Activated naive CD8-positive, alpha-beta T cell (primary cell): Measurements from ENCODE around the gene PAX4.

Experiments
- H3K27ac Mint-ChIP-seq: one replicate; pipeline ENCODE4 v1.8.0; 2021; ENCODE audit warnings: mixed read lengths
- H3K27me3 Mint-ChIP-seq: one replicate; pipeline ENCODE4 v1.8.0; 2021; ENCODE audit warnings: mixed read lengths
- H3K36me3 Mint-ChIP-seq: one replicate; pipeline ENCODE4 v1.8.0; 2021; ENCODE audit warnings: mixed read lengths
- H3K4me1 Mint-ChIP-seq: one replicate; pipeline ENCODE4 v1.8.0; 2021; ENCODE audit warnings: low read depth, mixed read lengths
- H3K4me3 Mint-ChIP-seq: one replicate; pipeline ENCODE4 v1.8.0; 2021; ENCODE audit warnings: mild to moderate bottlenecking, mixed read lengths
- H3K9me3 Mint-ChIP-seq: one replicate; pipeline ENCODE4 v1.8.0; 2021; ENCODE audit warnings: low read depth, mixed read lengths

Gene PAX4

DNA sequence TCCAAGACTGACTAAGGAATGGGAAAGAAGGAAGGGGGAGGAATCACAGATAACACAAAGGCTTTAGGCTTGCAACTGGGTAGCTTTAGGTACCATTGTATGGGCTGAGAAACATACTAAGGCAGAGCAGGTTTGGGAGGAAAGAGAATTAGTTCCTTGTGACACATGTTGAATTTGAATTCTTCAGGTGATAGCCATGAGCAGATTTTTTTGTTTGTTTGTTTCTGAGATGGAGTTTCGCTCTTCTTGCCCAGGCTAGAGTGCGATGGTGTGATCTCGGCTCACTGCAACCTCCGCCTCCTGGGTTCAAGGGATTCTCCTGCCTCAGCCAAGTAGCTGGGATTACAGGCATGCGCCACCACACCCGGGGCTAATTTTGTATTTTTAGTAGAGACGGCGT, 29.7 kb upstream of the PAX4 start:
- Mint-ChIP-seq H3K4me1 (peaks cover 9% of the 10 kb centered on the region), H3K4me3 (no peak overlapping the region), H3K27me3 (no peaks in the 10 kb centered on the region), H3K36me3 (no peaks in the 10 kb centered on the region), H3K9me3 (no peaks in the 10 kb centered on the region), H3K27ac (no peak overlapping the region)

- Mint-ChIP-seq H3K36me3 (no peaks in the 10 kb centered on the region), H3K4me1 (no peaks in the 10 kb centered on the region), H3K4me3 (no peak overlapping the region), H3K27me3 (no peaks in the 10 kb centered on the region), H3K9me3 (no peaks in the 10 kb centered on the region), H3K27ac (no peak overlapping the region)
These were observed 26.5 kb upstream of the PAX4 start for GRCh38 chr7:127644484-127644883.

GRCh38 chr7:127638197-127638596, 20.3 kb upstream of the PAX4 start:
- H3K27ac Mint-ChIP-seq, result no peak overlapping the region
- H3K9me3 Mint-ChIP-seq, result no peaks in the 10 kb centered on the region
- peaks cover 9% of the 10 kb centered on the region for H3K27me3 Mint-ChIP-seq
- peaks cover 2% of the 10 kb centered on the region for H3K4me1 Mint-ChIP-seq
- H3K36me3 Mint-ChIP-seq, result peaks cover 4% of the 10 kb centered on the region
- no peak overlapping the region for H3K4me3 Mint-ChIP-seq

- Mint-ChIP-seq H3K27ac (no peak overlapping the region), H3K36me3 (peaks cover 4% of the 10 kb centered on the region), H3K9me3 (no peaks in the 10 kb centered on the region), H3K4me3 (no peak overlapping the region), H3K4me1 (peaks cover 2% of the 10 kb centered on the region), H3K27me3 (peaks cover 16% of the 10 kb centered on the region)
These were observed 17.8 kb upstream of the PAX4 start for GRCh38 chr7:127635659-127636285.

GRCh38 chr7:127632276-127632910, 14.5 kb upstream of the PAX4 start:
- Mint-ChIP-seq H3K36me3 (peaks cover 4% of the 10 kb centered on the region), H3K27ac (no peak overlapping the region), H3K9me3 (no peaks in the 10 kb centered on the region), H3K4me1 (peaks cover 2% of the 10 kb centered on the region), H3K4me3 (no peak overlapping the region), H3K27me3 (peaks cover 14% of the 10 kb centered on the region)

DNA sequence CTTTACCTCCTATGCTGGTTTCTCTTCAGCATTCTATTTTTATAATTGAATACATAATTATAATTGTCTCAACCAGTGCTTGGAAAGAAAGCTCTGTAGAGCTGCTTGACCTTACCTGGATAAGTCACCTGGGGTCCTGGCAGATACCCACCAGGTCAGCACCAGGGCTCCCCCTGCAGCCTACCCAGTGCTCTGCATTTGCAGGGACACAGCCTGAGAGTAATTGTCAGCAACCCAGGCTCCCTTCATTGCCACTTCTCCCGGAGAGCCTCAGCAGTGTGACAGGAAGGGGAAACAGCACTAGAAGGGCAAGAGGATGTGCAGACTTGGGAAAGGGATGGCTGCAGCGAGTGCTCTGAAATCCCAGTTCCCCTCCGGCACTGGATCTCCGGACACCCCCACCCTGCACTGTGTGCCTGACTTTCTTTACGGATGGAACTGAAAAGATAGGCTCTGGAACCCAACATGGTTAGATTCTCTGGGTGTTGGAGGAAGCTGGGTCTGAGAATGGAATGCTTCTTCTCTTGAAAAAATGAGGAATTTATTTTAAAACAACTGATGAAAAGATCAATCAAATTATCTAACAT, 11.4 kb upstream of the PAX4 start:
- Mint-ChIP-seq H3K4me3 (no peak overlapping the region), H3K4me1 (no peaks in the 10 kb centered on the region), H3K36me3 (peaks cover 2% of the 10 kb centered on the region), H3K27ac (no peak overlapping the region), H3K9me3 (no peaks in the 10 kb centered on the region), H3K27me3 (peaks cover 8% of the 10 kb centered on the region)

DNA sequence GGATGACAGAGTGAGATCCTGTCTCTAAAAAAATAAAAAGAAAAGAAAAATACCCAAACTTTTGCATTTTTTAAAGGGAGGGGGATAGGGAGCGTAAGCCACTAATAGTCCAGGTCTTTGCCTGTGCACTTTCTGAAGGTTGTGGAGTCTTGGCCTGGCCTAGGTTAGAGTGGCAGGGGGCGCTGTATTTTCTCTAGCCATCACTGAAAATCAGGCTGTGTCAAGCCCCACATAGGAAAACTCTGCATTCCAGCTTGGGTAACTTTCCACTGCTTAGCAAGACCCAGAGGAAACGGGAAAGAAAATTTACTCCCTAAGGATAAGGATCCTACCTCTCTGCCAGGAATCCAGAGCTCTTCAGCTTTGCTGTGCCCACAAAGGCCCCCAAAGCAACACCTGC, 10.5 kb upstream of the PAX4 start:
- no peak overlapping the region for H3K4me3 Mint-ChIP-seq
- H3K27me3 Mint-ChIP-seq, result peaks cover 8% of the 10 kb centered on the region
- no peaks in the 10 kb centered on the region for H3K36me3 Mint-ChIP-seq
- no peaks in the 10 kb centered on the region for H3K4me1 Mint-ChIP-seq
- no peaks in the 10 kb centered on the region for H3K9me3 Mint-ChIP-seq
- no peak overlapping the region for H3K27ac Mint-ChIP-seq

DNA sequence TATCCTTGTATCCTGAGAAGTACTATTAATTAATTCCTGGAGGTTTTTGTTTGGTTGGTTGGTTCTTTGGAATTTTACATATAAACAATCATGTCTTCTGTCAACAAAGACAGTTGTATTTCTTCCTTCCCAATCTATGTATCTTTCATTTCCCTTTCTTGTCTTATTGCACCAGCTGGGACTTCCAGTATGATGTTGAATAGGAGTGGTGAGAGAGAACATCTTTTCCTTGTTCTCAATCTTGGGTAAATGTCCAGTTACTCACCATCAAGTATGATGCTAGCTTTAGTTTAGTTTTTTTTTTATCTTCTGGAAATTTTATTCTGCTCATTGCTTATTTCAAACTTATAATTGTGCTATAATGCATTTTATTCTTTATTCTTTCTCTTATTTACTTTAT, 7.4 kb upstream of the PAX4 start:
- Mint-ChIP-seq H3K36me3 (no peaks in the 10 kb centered on the region), H3K4me3 (no peak overlapping the region), H3K27ac (no peak overlapping the region), H3K4me1 (peaks cover 6% of the 10 kb centered on the region), H3K27me3 (peaks cover 13% of the 10 kb centered on the region), H3K9me3 (no peaks in the 10 kb centered on the region)

DNA sequence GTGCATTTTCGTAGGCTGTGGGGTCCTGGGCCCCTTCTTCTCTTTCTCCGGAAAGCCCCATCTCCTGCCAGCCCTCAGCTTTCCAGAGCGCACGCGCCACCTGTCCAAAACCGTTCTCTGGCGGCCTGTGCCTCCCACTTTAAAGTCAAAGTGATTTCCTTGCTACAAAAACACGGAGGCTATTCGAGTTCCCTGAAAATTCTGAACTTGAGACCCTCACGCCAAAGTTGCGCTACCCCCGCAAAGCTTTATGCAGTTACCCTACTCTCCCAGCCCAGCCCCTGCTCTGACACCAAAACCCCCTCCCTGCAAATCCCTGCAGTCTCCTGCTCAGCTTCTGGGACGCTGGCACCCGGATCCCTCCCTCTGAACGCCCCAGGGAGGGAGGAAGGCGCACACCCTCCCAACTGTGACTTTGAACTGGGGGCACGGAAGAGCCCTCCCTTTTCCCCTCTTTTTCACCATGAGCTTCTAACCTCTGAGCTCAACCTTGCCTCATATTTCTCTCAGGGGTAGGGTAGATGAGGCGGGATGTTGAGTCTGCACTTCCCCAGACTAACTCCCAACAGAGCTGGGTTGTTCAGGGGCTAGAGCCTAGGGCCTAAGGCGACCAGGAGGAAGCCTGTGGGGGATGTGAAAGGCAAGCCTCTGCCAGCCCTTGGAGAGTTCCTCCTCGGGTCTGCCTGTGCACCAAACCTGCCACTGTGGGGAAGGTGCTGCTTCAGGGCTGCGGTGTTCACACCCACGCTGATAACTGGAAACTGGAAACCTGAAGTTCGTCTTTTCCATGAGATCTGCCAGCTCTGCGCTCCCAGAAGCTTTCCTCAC, 2.7 kb upstream of the PAX4 start:
- Mint-ChIP-seq H3K27me3 (peaks cover 21% of the 10 kb centered on the region), H3K4me1 (peaks cover 6% of the 10 kb centered on the region)

DNA sequence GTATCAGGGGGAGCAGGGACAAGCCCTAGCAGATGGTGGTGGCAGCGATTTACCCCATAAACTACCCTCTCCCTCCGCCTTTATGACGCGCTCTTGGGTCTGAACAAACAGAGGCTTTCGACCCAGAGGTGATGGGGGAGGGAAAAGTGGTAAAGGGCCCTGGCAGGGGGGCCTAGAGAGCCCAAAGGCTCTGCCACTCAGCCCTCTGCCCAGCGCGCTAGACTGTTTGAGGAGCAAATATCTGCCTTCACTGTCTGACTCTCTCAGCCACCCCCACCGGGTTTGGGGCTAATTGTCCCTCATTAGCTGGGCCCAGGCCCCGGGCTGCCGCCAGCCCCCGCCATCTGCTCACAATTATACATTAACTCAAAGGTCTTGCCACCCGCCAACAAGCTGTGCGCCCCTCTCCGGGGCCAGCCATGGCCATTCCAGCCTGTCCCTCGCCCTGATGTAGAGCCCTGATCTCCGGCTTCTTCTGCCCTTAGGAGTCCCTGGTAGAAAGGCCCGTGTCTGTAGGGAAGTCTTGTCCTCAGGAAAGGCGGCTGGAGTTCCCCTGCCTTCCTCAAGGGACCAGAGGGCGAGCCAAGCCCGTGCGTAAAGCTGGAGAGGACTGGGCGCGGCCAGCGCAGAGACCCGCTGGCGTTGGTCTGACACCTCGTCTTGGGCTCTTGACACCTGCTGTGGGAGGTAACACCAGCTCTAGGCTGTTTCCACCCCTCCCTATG, 1.9 kb upstream of the PAX4 start:
- Mint-ChIP-seq H3K9me3 (no peaks in the 10 kb centered on the region), H3K27ac (no peak overlapping the region), H3K4me1 (peaks cover 6% of the 10 kb centered on the region), H3K4me3 (no peak overlapping the region), H3K36me3 (no peaks in the 10 kb centered on the region), H3K27me3 (peaks cover 21% of the 10 kb centered on the region)

More for the DNA sequence above, 2.7 kb upstream of the PAX4 start:
- H3K36me3 Mint-ChIP-seq, result no peaks in the 10 kb centered on the region
- H3K4me3 Mint-ChIP-seq, result no peak overlapping the region
- H3K27ac Mint-ChIP-seq, result no peak overlapping the region
- no peaks in the 10 kb centered on the region for H3K9me3 Mint-ChIP-seq

- peaks cover 6% of the 10 kb centered on the region for H3K4me1 Mint-ChIP-seq
- no peaks in the 10 kb centered on the region for H3K36me3 Mint-ChIP-seq
- H3K27ac Mint-ChIP-seq, result no peak overlapping the region
- H3K4me3 Mint-ChIP-seq, result no peak overlapping the region
- no peaks in the 10 kb centered on the region for H3K9me3 Mint-ChIP-seq
- H3K27me3 Mint-ChIP-seq, result peaks cover 23% of the 10 kb centered on the region
These were observed 833 bp upstream of the PAX4 start for GRCh38 chr7:127618775-127619174.

DNA sequence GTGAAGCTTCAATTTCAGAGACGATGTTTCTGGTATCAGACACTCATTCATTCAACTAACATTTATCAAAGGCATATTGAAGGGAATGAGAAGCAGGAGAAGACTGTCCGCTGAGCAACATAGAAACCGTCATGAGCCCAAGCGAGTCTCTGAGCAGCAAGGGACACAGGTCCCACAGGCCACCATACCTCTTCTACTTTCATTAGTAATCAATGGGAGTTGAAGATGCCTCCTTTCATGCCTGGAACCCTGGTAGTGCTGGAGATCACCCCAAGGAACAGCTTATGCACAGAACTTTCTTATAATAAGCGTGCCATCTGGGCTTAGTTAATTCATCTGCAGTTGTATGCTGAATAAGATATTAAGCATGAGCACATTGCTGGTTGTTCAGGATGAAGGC, 1.2 kb downstream of the PAX4 start:
- Mint-ChIP-seq H3K4me3 (no peak overlapping the region), H3K36me3 (no peaks in the 10 kb centered on the region), H3K27me3 (peaks cover 16% of the 10 kb centered on the region), H3K9me3 (no peaks in the 10 kb centered on the region), H3K4me1 (peaks cover 6% of the 10 kb centered on the region), H3K27ac (no peak overlapping the region)

- H3K27me3 Mint-ChIP-seq, result peaks cover 5% of the 10 kb centered on the region
These were observed 5.7 kb downstream of the PAX4 start for GRCh38 chr7:127612263-127612662.

GRCh38 chr7:127609297-127609696, 8.6 kb downstream of the PAX4 start:
- Mint-ChIP-seq H3K9me3 (no peaks in the 10 kb centered on the region), H3K36me3 (no peaks in the 10 kb centered on the region), H3K27me3 (peaks cover 4% of the 10 kb centered on the region), H3K4me3 (no peak overlapping the region), H3K4me1 (no peaks in the 10 kb centered on the region), H3K27ac (no peak overlapping the region)

More at GRCh38 chr7:127612263-127612662, 5.7 kb downstream of the PAX4 start:
- no peaks in the 10 kb centered on the region for H3K4me1 Mint-ChIP-seq
- no peak overlapping the region for H3K4me3 Mint-ChIP-seq
- no peaks in the 10 kb centered on the region for H3K9me3 Mint-ChIP-seq
- H3K36me3 Mint-ChIP-seq, result no peaks in the 10 kb centered on the region
- no peak overlapping the region for H3K27ac Mint-ChIP-seq
